IMR-90 (cell line): Measurements from ENCODE around the gene KCNMA1. TPM values are rescaled to one million over a fixed set of nuclear protein-coding genes. Genes with fewer than 3 reads are reported as not detected.

Source experiments
- ATAC-seq: fragments of 200-7000 bp; cut with Tn5 transposase; 2 replicates; pipeline ENCODE4 v1.9.1; 2020; ENCODE audit warnings: low read depth, mild to moderate bottlenecking, moderate library complexity
- BruUV-seq: library from RNA; stranded (reverse); fragments of 400-500 nt; replicated peaks from 2 replicates; lab custom pipeline; 2021; lab: Mats Ljungman, UMichigan
- CTCF ChIA-PET: fragments of 300-600 bp; formaldehyde crosslinking; extraction: SDS; loops from one replicate; lab custom pipeline; 2021; ENCODE audit warnings: antibody characterized with exemption; lab: Yijun Ruan, JAX
- POLR2A ChIA-PET: fragments of 300-600 bp; sonication (Branson Sonifier 250); formaldehyde crosslinking; loops from one replicate; lab custom pipeline; 2022; ENCODE audit warnings: antibody characterized with exemption; ENCODE audit not compliant: unreplicated experiment; lab: Charles Lee
- DNase-seq: peaks from one replicate; pipeline ENCODE4 v3.0.0; 2013
- H2AFZ ChIP-seq: replicated peaks from 2 replicates; pipeline ENCODE3; 2013; ENCODE audit warnings: low read length, mild to moderate bottlenecking; ENCODE audit not compliant: poor library complexity
- H2AK5ac ChIP-seq: 2 replicates; pipeline ENCODE4 v1.6.1; 2013; ENCODE audit warnings: low read depth, low read length, inconsistent platforms
- H2AK9ac ChIP-seq: replicated peaks from 2 replicates; pipeline ENCODE3; 2013; ENCODE audit warnings: mild to moderate bottlenecking, low read depth, low read length, moderate library complexity; ENCODE audit not compliant: poor library complexity
- H2BK120ac ChIP-seq: 2 replicates; pipeline ENCODE4 v1.6.1; 2013; ENCODE audit warnings: low read depth, low read length, inconsistent platforms
- H2BK15ac ChIP-seq: 3 replicates; pipeline ENCODE4 v1.6.1; 2013; ENCODE audit warnings: low read depth, low read length, inconsistent platforms
- H2BK20ac ChIP-seq: 2 replicates; pipeline ENCODE4 v1.6.1; 2013; ENCODE audit warnings: low read depth, mild to moderate bottlenecking, inconsistent platforms, low read length, moderate library complexity
- H2BK5ac ChIP-seq: 2 replicates; pipeline ENCODE4 v1.6.1; 2013; ENCODE audit warnings: mild to moderate bottlenecking, low read depth, low read length, inconsistent platforms; ENCODE audit not compliant: poor library complexity, severe bottlenecking
- H3K14ac ChIP-seq: replicated peaks from 2 replicates; pipeline ENCODE4 v1.6.1; 2013; ENCODE audit warnings: low read depth, low read length, inconsistent platforms
- H3K18ac ChIP-seq: 2 replicates; pipeline ENCODE4 v1.6.1; 2013; ENCODE audit warnings: low read depth, low read length, control low read depth
- H3K23ac ChIP-seq: 2 replicates; pipeline ENCODE4 v1.6.1; 2013; ENCODE audit warnings: low read depth, low read length, inconsistent platforms
- H3K27ac ChIP-seq: 2 replicates; pipeline ENCODE4 v1.5.1; 2013; ENCODE audit warnings: mild to moderate bottlenecking, control low read depth, low read length; ENCODE audit not compliant: insufficient read depth
- H3K27me3 ChIP-seq: 2 replicates; pipeline ENCODE4 v1.6.1; 2013; ENCODE audit warnings: low read length; ENCODE audit not compliant: control insufficient read depth, insufficient read depth
- H3K36me3 ChIP-seq: 2 replicates; pipeline ENCODE4 v1.6.1; 2013; ENCODE audit warnings: low read length, mixed read lengths; ENCODE audit not compliant: control insufficient read depth, insufficient read depth
- H3K4ac ChIP-seq: 2 replicates; pipeline ENCODE4 v1.6.1; 2013; ENCODE audit warnings: low read depth, low read length, inconsistent platforms
- H3K4me1 ChIP-seq: 2 replicates; pipeline ENCODE4 v1.6.1; 2013; ENCODE audit warnings: low read length, mixed read lengths; ENCODE audit not compliant: control insufficient read depth, insufficient read depth
- H3K4me2 ChIP-seq: 2 replicates; pipeline ENCODE4 v1.6.1; 2013; ENCODE audit warnings: low read depth, mild to moderate bottlenecking, control low read depth, low read length, moderate library complexity
- H3K4me3 ChIP-seq: 2 replicates; pipeline ENCODE4 v1.5.1; 2013; ENCODE audit warnings: low read depth, mild to moderate bottlenecking, control low read depth, low read length, moderate library complexity; ENCODE audit not compliant: insufficient read depth
- H3K56ac ChIP-seq: 2 replicates; pipeline ENCODE4 v1.6.1; 2013; ENCODE audit warnings: low read length, inconsistent platforms; ENCODE audit not compliant: insufficient read depth; ENCODE audit errors: extremely low read depth
- H3K79me1 ChIP-seq, 2 experiments: 2 replicates each; pipeline ENCODE4 v1.6.1; 2013; ENCODE audit warnings: low read length in 2 of 2, inconsistent platforms in 1 of 2, low read depth in 1 of 2
- H3K9ac ChIP-seq: 2 replicates; pipeline ENCODE4 v1.6.1; 2013; ENCODE audit warnings: low read depth, low read length, control low read depth
- H3K9me1 ChIP-seq: 2 replicates; pipeline ENCODE4 v1.6.1; 2013; ENCODE audit warnings: low read length, inconsistent platforms; ENCODE audit not compliant: insufficient read depth
- H3K9me3 ChIP-seq: 2 replicates; pipeline ENCODE4 v1.6.1; 2013; ENCODE audit warnings: low read length; ENCODE audit not compliant: control insufficient read depth, insufficient read depth
- H4K20me1 ChIP-seq: 2 replicates; pipeline ENCODE4 v1.6.1; 2013; ENCODE audit warnings: low read length, inconsistent platforms; ENCODE audit not compliant: insufficient read depth
- H4K5ac ChIP-seq: 2 replicates; pipeline ENCODE4 v1.6.1; 2013; ENCODE audit warnings: mild to moderate bottlenecking, low read depth, low read length, control low read depth
- H4K8ac ChIP-seq, 2 experiments: 2 replicates each; pipeline ENCODE4 v1.6.1; 2013; ENCODE audit warnings: low read depth in 2 of 2, low read length in 2 of 2, control low read depth in 1 of 2, inconsistent platforms in 1 of 2
- H4K91ac ChIP-seq: 2 replicates; pipeline ENCODE4 v1.6.1; 2013; ENCODE audit warnings: low read depth, low read length, inconsistent platforms; ENCODE audit not compliant: insufficient read depth
- CHD1 ChIP-seq: IDR thresholded peaks from 2 replicates; pipeline ENCODE4 v1.6.1; 2012; ENCODE audit warnings: low read depth, low read length, improper control_type of control experiment
- ELK1 ChIP-seq: fragments of 150-350 bp; IDR thresholded peaks from 2 replicates; pipeline ENCODE4 v1.6.1; 2016; ENCODE audit warnings: low read depth, mild to moderate bottlenecking, low read length, moderate library complexity, borderline replicate concordance
- MAFK ChIP-seq: IDR thresholded peaks from 2 replicates; pipeline ENCODE4 v1.6.1; 2012; ENCODE audit warnings: low read depth, low read length, improper control_type of control experiment
- MAZ ChIP-seq: IDR thresholded peaks from 2 replicates; pipeline ENCODE4 v1.6.1; 2012; ENCODE audit warnings: low read depth, mild to moderate bottlenecking, low read length, improper control_type of control experiment, moderate library complexity, borderline replicate concordance
- NFE2L2 ChIP-seq: fragments of 150-350 bp; IDR thresholded peaks from 2 replicates; pipeline ENCODE4 v1.6.1; 2016; ENCODE audit warnings: low read depth, mild to moderate bottlenecking, low read length
- RAD21 ChIP-seq: IDR thresholded peaks from 2 replicates; pipeline ENCODE4 v1.6.1; 2012; ENCODE audit warnings: low read length, improper control_type of control experiment
- RFX5 ChIP-seq: IDR thresholded peaks from 2 replicates; pipeline ENCODE4 v1.8.0; 2012; ENCODE audit warnings: low read depth, mild to moderate bottlenecking, low read length, moderate library complexity
- SMC3 ChIP-seq: fragments of 150-350 bp; IDR thresholded peaks from 2 replicates; pipeline ENCODE4 v1.6.1; 2016; ENCODE audit warnings: low read depth, mild to moderate bottlenecking, antibody characterized with exemption, low read length, moderate library complexity
- WGBS, 2 experiments: methylation state at CpG; one replicate each; pipeline versions ENCODE4 v1.1.5 to v1.1.7; 2013; ENCODE audit warnings: missing lambda C conversion rate in 2 of 2; ENCODE audit not compliant: insufficient read length in 1 of 2; ENCODE audit errors: extremely low coverage in 2 of 2; 5-methylcytosine and 5-hydroxymethylcytosine counted together
- dilution Hi-C: fragments of 300-500 bp; cut with HindIII; formaldehyde crosslinking; loops from one replicate; pipeline ENCODE4 v1.14.3; 2018; ENCODE audit warnings: low sequenced_read_pairs; ENCODE audit not compliant: unreplicated experiment
- in situ Hi-C: fragments of 300-500 bp; cut with MboI; formaldehyde crosslinking; loops from 3 replicates; pipeline ENCODE4 v1.14.3; 2019; ENCODE audit warnings: low sequenced_read_pairs, inconsistent platforms, mixed read lengths
- intact Hi-C: fragments of 100-400 bp; cut with micrococcal nuclease; formaldehyde crosslinking; loops from 2 replicates; pipeline ENCODE4 v1.10.0; 2022
- polyA plus RNA-seq, 3 experiments: library from polyadenylated mRNA; depleted of rRNA; stranded (reverse); fragments of >200 nt; gene quantifications; 2 replicates each; pipeline ENCODE4 v1.2.3, GENCODE V29; 2012; ENCODE audit warnings: low replicate concordance in 1 of 3
- total RNA-seq: library from RNA; depleted of rRNA; stranded (reverse); fragments of >200 nt; gene quantifications from 2 replicates; pipeline ENCODE4 v1.2.3, GENCODE V29; 2012

Gene KCNMA1
- total and polyA plus RNA-seq, 2 of the 4 experiments (the other 2 are of a cell fraction): 25.6 to 29.6 TPM

DNA sequence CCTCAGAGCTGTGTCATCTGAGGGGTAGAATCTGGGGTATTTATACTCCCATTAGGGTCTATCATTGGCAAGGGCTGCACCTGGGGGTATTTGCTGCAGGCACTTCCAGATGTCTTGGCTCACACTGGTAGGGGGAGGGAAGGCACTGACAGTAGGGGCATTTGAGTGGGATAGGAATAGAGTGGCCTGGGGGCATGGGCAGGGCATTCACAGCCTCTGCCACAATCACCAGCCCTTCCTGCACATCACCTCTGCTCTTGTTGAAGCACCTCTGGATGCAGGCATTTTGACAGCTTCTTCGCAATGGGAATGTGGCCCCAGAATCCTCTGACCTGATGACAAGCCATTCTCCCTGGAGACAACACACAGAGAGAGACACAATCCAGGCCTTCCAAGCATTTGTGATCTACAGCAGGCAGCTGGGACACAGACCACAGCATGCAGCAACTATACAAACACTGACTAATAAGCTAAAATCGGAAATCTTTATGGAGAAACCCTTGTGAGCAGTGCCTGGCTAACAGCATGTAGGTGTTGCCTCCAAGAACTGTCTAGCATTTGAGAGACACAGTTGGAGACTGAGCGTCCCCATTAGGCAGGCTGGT is 178.5 kb downstream of the KCNMA1 start:
- WGBS, 2 experiments: 89% methylated on average over 2 of the region's 3 CpGs; no CpG with 5 or more reads in 1 of the 2 experiments
- Histone ChIP-seq H3K9me1 (peaks cover 11% of the 10 kb centered on the region), H3K9me3 (no peaks in the 10 kb centered on the region), H3K36me3 (no peaks in the 10 kb centered on the region), H4K91ac (0 out of 2 replicates have a peak overlapping the region, but pooled peaks have one; percentile 4), H3K4me2 (no peak overlapping the region), H3K23ac (no peak overlapping the region), H2AK9ac (peak overlapping the region; percentile 47), H3K4ac (no peak overlapping the region), H3K14ac (0 out of 2 replicates have a peak overlapping the region, but pooled peaks have one; percentile 14), H3K4me1 (peaks cover 5% of the 10 kb centered on the region; the same call in 1 of the 2 replicates), H2BK20ac (no peak overlapping the region), H3K79me1 (no peaks in the 10 kb centered on the region), H2BK15ac (no peak overlapping the region), H2BK5ac (no peak overlapping the region), H3K56ac (no peak overlapping the region), H4K20me1 (no peaks in the 10 kb centered on the region), H2AFZ (no peak overlapping the region), H2BK120ac (no peak overlapping the region), H3K9ac (no peak overlapping the region), H3K27me3 (no peaks in the 10 kb centered on the region), H4K8ac (0 out of 4 replicates have a peak overlapping the region, but pooled peaks of 1 of the 2 experiments have one; percentile 12), H2AK5ac (no peak overlapping the region), H4K5ac (no peak overlapping the region), H3K27ac (no peak overlapping the region), H3K4me3 (no peak overlapping the region), H3K18ac (no peak overlapping the region)
- CTCF ChIA-PET: interaction anchor here (0.8 kb wide), 1 partner anchor 182 kb away, joined by 3 read pairs; no protein-coding TSS in a partner anchor
- POLR2A ChIA-PET: no interaction called here
- dilution Hi-C loops: no loop called here
- no peak for TF ChIP-seq SMC3
- no peak for TF ChIP-seq CHD1
- TF ChIP-seq ELK1: no peak
- TF ChIP-seq NFE2L2: no peak
- no peak for TF ChIP-seq RFX5
- TF ChIP-seq RAD21: no peak
- no peak for TF ChIP-seq MAFK
- no peak for TF ChIP-seq MAZ
- DNase-seq (peak; percentile 49), ATAC-seq (peak; percentile 30)
- no TSS peak for BruUV-seq
- in situ Hi-C loops: no loop called here
- intact Hi-C loops: no loop called here
